ENCODE data around the gene PNO1.
A peak's percentile ranks its signal among the peaks of the same experiment; 100 is the strongest.
"Not testable (repeated sequence)": the region's sequence is repeated elsewhere in the genome, so short reads cannot be mapped to it uniquely, and the experiment has no call there.

Gene PNO1

GRCh38 chr2:68157402-68158133 is at the start of gene PNO1:
TSS of gene PNO1 (plus strand) at chr2:68157888. CDS start at chr2:68157935, 47 bp downstream.
- Histone ChIP-seq H3K79me2 (ENCODE audit: control insufficient read depth, insufficient read depth, low read length, unreplicated experiment) (peaks cover 49% of the 10 kb centered on the region), H3K4me1 (ENCODE audit: control insufficient read depth, insufficient read depth, low read length, unreplicated experiment) (peaks cover 7% of the 10 kb centered on the region), H3K27ac (ENCODE audit: low read depth, low read length) (peak within 1 kb of the TSS; percentile 81), H2AFZ (ENCODE audit: low read length, unreplicated experiment) (peak within 1 kb of the TSS; percentile 26), H3K27me3 (ENCODE audit: insufficient read depth, low read length) (no peaks in the 10 kb centered on the region), H3K36me3 (ENCODE audit: insufficient read depth, low read length) (0 out of 2 replicates have a peak, but pooled peaks cover 2% of the 10 kb centered on the region), H3K4me3 (ENCODE audit: low read depth, low read length) (peak within 1 kb of the TSS; percentile 82)

DNA sequence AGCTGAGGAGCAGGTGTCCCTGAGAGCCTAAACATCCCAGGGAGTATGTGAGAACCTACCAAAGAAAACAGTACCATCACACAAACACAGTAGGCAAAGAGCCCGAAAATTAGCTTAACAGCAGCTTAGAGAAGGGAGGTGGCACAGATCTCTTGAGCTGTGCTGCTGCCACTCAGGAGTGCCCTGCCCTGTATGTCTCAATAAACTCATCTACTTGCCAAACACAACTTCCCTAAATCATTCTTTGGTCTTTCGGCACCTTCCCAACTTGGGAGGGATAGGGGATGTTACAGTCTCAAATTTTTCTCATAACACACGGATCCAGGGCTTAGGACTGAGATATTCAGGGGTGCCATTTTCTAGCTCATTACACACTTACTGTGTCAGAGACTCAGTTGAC is 49.6 kb upstream of the PNO1 start:
- Histone ChIP-seq H3K4me3 (ENCODE audit: low read depth, low read length) (no peak overlapping the region), H3K27ac (ENCODE audit: low read depth, low read length) (no peak overlapping the region), H3K36me3 (ENCODE audit: insufficient read depth, low read length) (no peaks in the 10 kb centered on the region), H3K79me2 (ENCODE audit: control insufficient read depth, insufficient read depth, low read length, unreplicated experiment) (no peaks in the 10 kb centered on the region), H2AFZ (ENCODE audit: low read length, unreplicated experiment) (no peak overlapping the region), H3K27me3 (ENCODE audit: insufficient read depth, low read length) (no peaks in the 10 kb centered on the region), H3K4me1 (ENCODE audit: control insufficient read depth, insufficient read depth, low read length, unreplicated experiment) (no peaks in the 10 kb centered on the region)

DNA sequence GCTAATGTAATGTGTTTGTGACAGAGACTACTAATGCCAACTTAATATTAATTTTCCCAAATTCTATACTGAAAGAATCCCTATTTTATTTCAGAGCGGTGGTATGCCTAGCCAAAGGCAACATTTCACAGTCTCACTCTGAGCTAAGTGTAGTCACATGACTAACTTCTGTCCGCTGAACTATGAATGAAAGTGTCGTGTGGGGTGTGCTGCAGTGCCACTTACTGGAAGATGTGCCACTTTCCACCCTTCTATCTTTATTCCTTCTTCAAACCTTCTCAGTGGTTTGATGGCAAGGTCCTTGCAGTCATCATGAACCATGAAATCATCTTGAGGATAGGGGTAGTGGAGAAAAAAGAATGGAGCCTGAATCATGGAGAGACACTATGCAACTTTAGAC is 47.6 kb upstream of the PNO1 start:
- no peak overlapping the region for H2AFZ ChIP-seq (ENCODE audit: low read length, unreplicated experiment)
- no peaks in the 10 kb centered on the region for H3K79me2 ChIP-seq (ENCODE audit: control insufficient read depth, insufficient read depth, low read length, unreplicated experiment)
- no peaks in the 10 kb centered on the region for H3K27me3 ChIP-seq (ENCODE audit: insufficient read depth, low read length)
- no peaks in the 10 kb centered on the region for H3K4me1 ChIP-seq (ENCODE audit: control insufficient read depth, insufficient read depth, low read length, unreplicated experiment)
- no peaks in the 10 kb centered on the region for H3K36me3 ChIP-seq (ENCODE audit: insufficient read depth, low read length)
- no peak overlapping the region for H3K27ac ChIP-seq (ENCODE audit: low read depth, low read length)
- no peak overlapping the region for H3K4me3 ChIP-seq (ENCODE audit: low read depth, low read length)

GRCh38 chr2:68115965-68116364 is 41.7 kb upstream of the PNO1 start:
- Histone ChIP-seq H3K4me1 (ENCODE audit: control insufficient read depth, insufficient read depth, low read length, unreplicated experiment) (no peaks in the 10 kb centered on the region), H3K79me2 (ENCODE audit: control insufficient read depth, insufficient read depth, low read length, unreplicated experiment) (no peaks in the 10 kb centered on the region), H3K36me3 (ENCODE audit: insufficient read depth, low read length) (no peaks in the 10 kb centered on the region), H3K4me3 (ENCODE audit: low read depth, low read length) (no peak overlapping the region), H2AFZ (ENCODE audit: low read length, unreplicated experiment) (no peak overlapping the region), H3K27me3 (ENCODE audit: insufficient read depth, low read length) (no peaks in the 10 kb centered on the region; the same call in 1 of the 2 replicates), H3K27ac (ENCODE audit: low read depth, low read length) (no peak overlapping the region)

DNA sequence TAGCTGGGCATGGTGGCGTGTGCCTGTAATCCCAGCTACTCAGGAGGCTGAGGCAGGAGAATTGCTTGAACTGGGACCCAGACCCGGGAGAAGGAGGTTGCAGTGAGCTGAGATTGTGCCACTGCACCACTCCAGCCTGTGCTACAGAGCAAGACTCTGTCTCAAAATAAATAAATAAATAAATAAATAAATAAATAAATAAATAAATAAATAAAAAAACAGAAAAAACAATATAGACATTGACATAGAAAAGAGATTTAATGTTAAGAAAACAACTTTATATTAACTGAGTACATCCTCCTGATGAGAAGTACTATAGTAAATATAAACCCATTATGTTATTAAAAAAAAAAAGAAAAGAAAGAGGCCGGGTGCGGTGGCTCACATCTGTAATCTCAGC is 39.8 kb upstream of the PNO1 start:
- H3K4me1 ChIP-seq (ENCODE audit: control insufficient read depth, insufficient read depth, low read length, unreplicated experiment); H3K27ac ChIP-seq (ENCODE audit: low read depth, low read length); H3K27me3 ChIP-seq (ENCODE audit: insufficient read depth, low read length); H2AFZ ChIP-seq (ENCODE audit: low read length, unreplicated experiment); H3K79me2 ChIP-seq (ENCODE audit: control insufficient read depth, insufficient read depth, low read length, unreplicated experiment); H3K4me3 ChIP-seq (ENCODE audit: low read depth, low read length); H3K36me3 ChIP-seq (ENCODE audit: insufficient read depth, low read length): not testable (repeated sequence)

DNA sequence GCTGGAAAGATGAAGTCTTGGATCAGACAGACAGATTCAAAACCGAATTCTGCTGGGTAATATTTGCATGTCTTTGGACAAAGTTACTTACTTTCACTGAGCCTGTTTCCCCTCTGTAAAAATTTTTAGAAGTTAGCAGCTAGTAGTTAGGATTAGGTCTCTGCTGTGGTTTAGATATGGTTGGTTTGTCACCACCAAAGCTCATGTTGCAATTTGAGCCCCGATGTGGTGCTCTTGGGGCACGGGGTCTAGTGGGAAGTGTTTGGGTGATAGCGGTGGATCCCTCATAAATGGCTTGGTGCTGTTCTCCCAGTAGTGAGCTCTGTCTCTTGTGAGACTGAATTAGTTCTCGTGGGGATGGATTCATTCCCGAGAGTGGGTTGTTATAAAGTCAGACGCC is 38.9 kb upstream of the PNO1 start:
- Histone ChIP-seq H3K27ac (ENCODE audit: low read depth, low read length) (no peak overlapping the region), H3K27me3 (ENCODE audit: insufficient read depth, low read length) (no peaks in the 10 kb centered on the region; the same call in 1 of the 2 replicates), H2AFZ (ENCODE audit: low read length, unreplicated experiment) (no peak overlapping the region), H3K36me3 (ENCODE audit: insufficient read depth, low read length) (no peaks in the 10 kb centered on the region), H3K4me3 (ENCODE audit: low read depth, low read length) (no peak overlapping the region), H3K4me1 (ENCODE audit: control insufficient read depth, insufficient read depth, low read length, unreplicated experiment) (no peaks in the 10 kb centered on the region), H3K79me2 (ENCODE audit: control insufficient read depth, insufficient read depth, low read length, unreplicated experiment) (no peaks in the 10 kb centered on the region)

- Histone ChIP-seq H3K4me3 (ENCODE audit: low read depth, low read length) (no peak overlapping the region), H2AFZ (ENCODE audit: low read length, unreplicated experiment) (no peak overlapping the region), H3K4me1 (ENCODE audit: control insufficient read depth, insufficient read depth, low read length, unreplicated experiment) (peaks cover 4% of the 10 kb centered on the region), H3K27me3 (ENCODE audit: insufficient read depth, low read length) (no peaks in the 10 kb centered on the region; the same call in 1 of the 2 replicates), H3K36me3 (ENCODE audit: insufficient read depth, low read length) (no peaks in the 10 kb centered on the region), H3K27ac (ENCODE audit: low read depth, low read length) (no peak overlapping the region), H3K79me2 (ENCODE audit: control insufficient read depth, insufficient read depth, low read length, unreplicated experiment) (no peaks in the 10 kb centered on the region)
Observed at GRCh38 chr2:68119504-68119903, 38.2 kb upstream of the PNO1 start.

- Histone ChIP-seq H3K36me3 (ENCODE audit: insufficient read depth, low read length) (no peaks in the 10 kb centered on the region), H3K4me3 (ENCODE audit: low read depth, low read length) (peak overlapping the region; percentile 13; the same call in 1 of the 2 replicates), H3K27ac (ENCODE audit: low read depth, low read length) (no peak overlapping the region)
Observed at GRCh38 chr2:68121873-68122679, 35.6 kb upstream of the PNO1 start.

GRCh38 chr2:68122680-68122964 is 35.1 kb upstream of the PNO1 start:
- Histone ChIP-seq H3K27me3 (ENCODE audit: insufficient read depth, low read length) (no peaks in the 10 kb centered on the region), H3K36me3 (ENCODE audit: insufficient read depth, low read length) (no peaks in the 10 kb centered on the region), H3K4me3 (ENCODE audit: low read depth, low read length) (peak overlapping the region; percentile 13; the same call in 1 of the 2 replicates), H3K79me2 (ENCODE audit: control insufficient read depth, insufficient read depth, low read length, unreplicated experiment) (no peaks in the 10 kb centered on the region), H3K27ac (ENCODE audit: low read depth, low read length) (no peak overlapping the region), H3K4me1 (ENCODE audit: control insufficient read depth, insufficient read depth, low read length, unreplicated experiment) (peaks cover 7% of the 10 kb centered on the region), H2AFZ (ENCODE audit: low read length, unreplicated experiment) (peak overlapping the region; percentile 7)

More at GRCh38 chr2:68121873-68122679, 35.6 kb upstream of the PNO1 start:
- Histone ChIP-seq H3K79me2 (ENCODE audit: control insufficient read depth, insufficient read depth, low read length, unreplicated experiment) (no peaks in the 10 kb centered on the region), H2AFZ (ENCODE audit: low read length, unreplicated experiment) (peak overlapping the region; percentile 7), H3K4me1 (ENCODE audit: control insufficient read depth, insufficient read depth, low read length, unreplicated experiment) (peaks cover 7% of the 10 kb centered on the region), H3K27me3 (ENCODE audit: insufficient read depth, low read length) (no peaks in the 10 kb centered on the region)

DNA sequence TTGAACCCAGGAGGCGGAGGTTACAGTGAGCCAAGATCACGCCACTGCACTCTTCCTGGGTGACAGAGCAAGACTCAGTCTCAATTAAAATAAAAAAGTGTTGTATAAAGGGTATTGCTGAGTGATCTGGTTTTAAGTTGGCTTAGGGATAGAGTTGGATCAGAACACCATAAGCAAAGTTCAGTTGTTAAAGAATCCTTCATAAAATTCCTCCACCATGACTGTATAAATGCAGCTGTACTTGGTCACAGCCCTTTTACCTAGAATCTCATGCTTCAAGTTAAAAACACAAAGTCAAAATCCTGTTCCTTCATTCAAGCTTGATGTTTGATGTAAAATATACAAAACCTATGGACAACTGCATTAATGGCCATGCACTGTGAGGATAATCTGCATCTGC is 33.4 kb upstream of the PNO1 start:
- H3K79me2 ChIP-seq (ENCODE audit: control insufficient read depth, insufficient read depth, low read length, unreplicated experiment): no peaks in the 10 kb centered on the region
- H3K4me1 ChIP-seq (ENCODE audit: control insufficient read depth, insufficient read depth, low read length, unreplicated experiment): peaks cover 7% of the 10 kb centered on the region
- no peak overlapping the region for H2AFZ ChIP-seq (ENCODE audit: low read length, unreplicated experiment)
- no peak overlapping the region for H3K4me3 ChIP-seq (ENCODE audit: low read depth, low read length)
- no peaks in the 10 kb centered on the region for H3K27me3 ChIP-seq (ENCODE audit: insufficient read depth, low read length)
- H3K27ac ChIP-seq (ENCODE audit: low read depth, low read length): no peak overlapping the region
- H3K36me3 ChIP-seq (ENCODE audit: insufficient read depth, low read length): no peaks in the 10 kb centered on the region

- no peak overlapping the region for H2AFZ ChIP-seq (ENCODE audit: low read length, unreplicated experiment)
- no peak overlapping the region for H3K27ac ChIP-seq (ENCODE audit: low read depth, low read length)
- H3K4me3 ChIP-seq (ENCODE audit: low read depth, low read length): no peak overlapping the region
- H3K27me3 ChIP-seq (ENCODE audit: insufficient read depth, low read length): no peaks in the 10 kb centered on the region
- H3K4me1 ChIP-seq (ENCODE audit: control insufficient read depth, insufficient read depth, low read length, unreplicated experiment): peaks cover 7% of the 10 kb centered on the region
- H3K36me3 ChIP-seq (ENCODE audit: insufficient read depth, low read length): no peaks in the 10 kb centered on the region
- H3K79me2 ChIP-seq (ENCODE audit: control insufficient read depth, insufficient read depth, low read length, unreplicated experiment): no peaks in the 10 kb centered on the region
Observed at GRCh38 chr2:68125821-68126220, 31.9 kb upstream of the PNO1 start.

Measured in ACC112 (cell line).